Endothelial cell (in vitro differentiated cells): ENCODE results near the gene ZNF492. TPM values are rescaled to one million over a fixed set of nuclear protein-coding genes. Genes with fewer than 3 reads are reported as not detected.
A peak's percentile ranks its signal among the peaks of the same experiment; 100 is the strongest.

Source experiments
- DNase-seq: peaks from one replicate; pipeline ENCODE4 v3.0.0; 2021; ENCODE audit warnings: low spot score
- H3K27ac Mint-ChIP-seq: one replicate; pipeline ENCODE4 v1.8.0; 2021; ENCODE audit warnings: mixed read lengths, inconsistent platforms; ENCODE audit not compliant: unreplicated experiment
- H3K27me3 Mint-ChIP-seq: one replicate; pipeline ENCODE4 v1.8.0; 2021; ENCODE audit warnings: mild to moderate bottlenecking, moderate library complexity, mixed read lengths, inconsistent platforms; ENCODE audit not compliant: unreplicated experiment
- H3K36me3 Mint-ChIP-seq: one replicate; pipeline ENCODE4 v1.8.0; 2021; ENCODE audit warnings: mild to moderate bottlenecking, low read depth, mixed read lengths, inconsistent platforms; ENCODE audit not compliant: unreplicated experiment
- H3K4me1 Mint-ChIP-seq: one replicate; pipeline ENCODE4 v1.8.0; 2021; ENCODE audit warnings: mild to moderate bottlenecking, mixed read lengths, inconsistent platforms; ENCODE audit not compliant: unreplicated experiment
- H3K4me3 Mint-ChIP-seq: one replicate; pipeline ENCODE4 v1.8.0; 2021; ENCODE audit warnings: mild to moderate bottlenecking, mixed read lengths, inconsistent platforms; ENCODE audit not compliant: unreplicated experiment
- H3K9me3 Mint-ChIP-seq: one replicate; pipeline ENCODE4 v1.8.0; 2021; ENCODE audit warnings: mixed read lengths, inconsistent platforms; ENCODE audit not compliant: unreplicated experiment
- CTCF ChIP-seq: fragments of 200-600 bp; sonication (generic); IDR thresholded peaks from one replicate; pipeline ENCODE4 v1.5.0; 2021; ENCODE audit warnings: antibody characterized with exemption; ENCODE audit not compliant: unreplicated experiment
- total RNA-seq: library from RNA; stranded (reverse); fragmentation: NEBNext Ultra II Directional; extraction: Animal tissue kit (Norgen Biotek cat#: 25700); gene quantifications from one replicate; pipeline ENCODE4 v1.2.1, GENCODE V29; 2021; ENCODE audit not compliant: unreplicated experiment

ZNF492 gene
- total RNA-seq, 1 donor from 2014 or later, result not detected

DNA sequence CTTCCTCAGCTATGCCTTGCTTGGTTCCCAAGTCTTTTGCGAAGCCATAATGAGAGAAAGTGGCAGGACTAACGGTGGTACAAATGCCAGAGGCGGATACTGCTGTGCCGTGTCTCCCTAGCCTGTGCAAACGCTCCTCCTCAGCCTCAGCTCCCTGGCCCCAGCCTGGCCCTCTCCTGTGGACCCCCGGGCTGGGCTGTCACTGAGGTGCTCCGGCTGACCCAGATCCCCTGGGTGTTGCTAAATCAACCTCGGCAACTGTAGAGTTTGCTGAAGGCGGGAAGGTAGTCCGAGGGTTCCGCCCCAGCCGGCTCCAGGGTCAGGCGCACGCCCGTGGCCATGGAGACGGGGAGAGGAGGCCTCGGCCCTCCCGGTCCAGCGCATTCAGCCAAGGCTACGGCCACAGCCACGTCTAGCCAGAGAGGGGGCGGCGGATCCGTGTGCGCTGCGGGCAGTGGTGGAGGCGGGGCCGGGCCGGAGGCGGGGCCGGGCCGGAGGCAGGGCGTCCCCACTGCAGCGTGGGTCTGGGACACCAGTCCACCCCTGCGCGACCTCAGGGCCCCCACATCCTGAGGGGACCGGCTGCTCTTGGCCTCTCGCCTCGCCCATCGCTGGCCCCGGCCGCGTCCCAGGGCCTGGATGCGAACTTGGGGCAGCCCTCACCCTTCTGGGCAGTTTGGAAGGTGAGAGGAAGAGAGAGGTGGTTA is 16.4 kb upstream of the ZNF492 start:
- no peak for TF ChIP-seq CTCF
- Mint-ChIP-seq H3K27me3 (peaks cover 10% of the 10 kb centered on the region), H3K27ac (no peak overlapping the region), H3K4me1 (no peaks in the 10 kb centered on the region), H3K9me3 (peaks cover 52% of the 10 kb centered on the region), H3K36me3 (peaks cover 25% of the 10 kb centered on the region), H3K4me3 (no peak overlapping the region)
- no peak for DNase-seq

GRCh38 chr19:22619371-22619770 is 14.8 kb upstream of the ZNF492 start:
- peaks cover 42% of the 10 kb centered on the region for H3K9me3 Mint-ChIP-seq
- no peak for DNase-seq
- TF ChIP-seq CTCF, result no peak
- H3K27ac Mint-ChIP-seq, result no peak overlapping the region
- H3K36me3 Mint-ChIP-seq, result peaks cover 16% of the 10 kb centered on the region
- H3K4me3 Mint-ChIP-seq, result peak overlapping the region; percentile 7
- H3K27me3 Mint-ChIP-seq, result peaks cover 13% of the 10 kb centered on the region
- no peaks in the 10 kb centered on the region for H3K4me1 Mint-ChIP-seq

DNA sequence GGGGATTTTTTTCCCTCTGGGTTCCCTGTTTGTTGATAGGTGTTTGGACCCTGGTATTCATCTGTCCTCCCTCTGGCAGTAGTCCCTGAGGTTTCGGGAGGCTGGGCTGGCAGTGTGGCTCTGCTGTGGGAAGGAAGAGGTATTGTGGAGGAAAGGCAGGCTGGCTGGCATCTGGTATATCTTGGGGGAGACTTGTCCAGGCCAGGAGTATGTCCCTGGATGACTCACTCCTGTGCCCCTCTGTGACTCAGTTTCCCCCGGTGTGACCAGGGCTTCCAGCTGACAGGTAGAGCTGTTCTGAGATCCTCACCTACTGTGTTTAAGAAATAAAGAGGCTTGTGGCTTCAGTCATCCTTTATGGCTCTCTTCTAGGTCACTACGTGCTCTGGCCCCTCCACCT is 14.2 kb upstream of the ZNF492 start:
- no peak for TF ChIP-seq CTCF
- DNase-seq, result no peak
- Mint-ChIP-seq H3K9me3 (peaks cover 40% of the 10 kb centered on the region), H3K4me3 (no peak overlapping the region), H3K4me1 (no peaks in the 10 kb centered on the region), H3K36me3 (peaks cover 13% of the 10 kb centered on the region), H3K27ac (no peak overlapping the region), H3K27me3 (peaks cover 11% of the 10 kb centered on the region)

- DNase-seq, result no peak
- no peak overlapping the region for H3K27ac Mint-ChIP-seq
- peaks cover 8% of the 10 kb centered on the region for H3K36me3 Mint-ChIP-seq
- TF ChIP-seq CTCF, result no peak
- no peaks in the 10 kb centered on the region for H3K4me1 Mint-ChIP-seq
- peaks cover 8% of the 10 kb centered on the region for H3K27me3 Mint-ChIP-seq
- no peak overlapping the region for H3K4me3 Mint-ChIP-seq
- peaks cover 36% of the 10 kb centered on the region for H3K9me3 Mint-ChIP-seq
Observed at GRCh38 chr19:22620401-22620800, 13.7 kb upstream of the ZNF492 start.

DNA sequence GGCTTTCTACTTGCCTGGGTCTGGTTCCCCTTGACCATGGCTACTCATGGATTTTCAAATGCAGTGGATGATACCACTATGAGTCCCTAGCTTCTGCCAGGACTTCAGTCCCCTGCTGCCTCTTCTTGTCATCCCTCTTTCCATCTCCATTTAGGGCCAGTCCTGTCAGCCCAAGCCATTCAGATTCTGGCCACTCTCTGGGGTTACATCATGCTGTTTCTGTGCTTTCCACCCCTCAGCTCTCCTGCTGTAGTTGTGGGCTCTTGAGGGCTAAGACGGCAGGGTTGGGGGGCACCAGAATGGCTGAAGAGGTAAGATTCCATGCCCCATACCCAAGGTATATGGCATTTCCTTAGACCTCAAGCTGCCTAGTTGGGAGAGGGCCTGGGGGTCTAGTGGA is 13.2 kb upstream of the ZNF492 start:
- DNase-seq, result no peak
- peaks cover 10% of the 10 kb centered on the region for H3K36me3 Mint-ChIP-seq
- H3K4me3 Mint-ChIP-seq, result no peak overlapping the region
- H3K9me3 Mint-ChIP-seq, result peaks cover 36% of the 10 kb centered on the region
- peaks cover 7% of the 10 kb centered on the region for H3K27me3 Mint-ChIP-seq
- no peaks in the 10 kb centered on the region for H3K4me1 Mint-ChIP-seq
- no peak overlapping the region for H3K27ac Mint-ChIP-seq
- no peak for TF ChIP-seq CTCF
